Amniotic epithelial cell (primary cell): ENCODE results near the gene USHBP1.

Experiments
- DNase-seq: peaks from one replicate; pipeline ENCODE4 v3.0.0-alpha.2; 2010; ENCODE audit warnings: low read depth

The USHBP1 gene, protein sequence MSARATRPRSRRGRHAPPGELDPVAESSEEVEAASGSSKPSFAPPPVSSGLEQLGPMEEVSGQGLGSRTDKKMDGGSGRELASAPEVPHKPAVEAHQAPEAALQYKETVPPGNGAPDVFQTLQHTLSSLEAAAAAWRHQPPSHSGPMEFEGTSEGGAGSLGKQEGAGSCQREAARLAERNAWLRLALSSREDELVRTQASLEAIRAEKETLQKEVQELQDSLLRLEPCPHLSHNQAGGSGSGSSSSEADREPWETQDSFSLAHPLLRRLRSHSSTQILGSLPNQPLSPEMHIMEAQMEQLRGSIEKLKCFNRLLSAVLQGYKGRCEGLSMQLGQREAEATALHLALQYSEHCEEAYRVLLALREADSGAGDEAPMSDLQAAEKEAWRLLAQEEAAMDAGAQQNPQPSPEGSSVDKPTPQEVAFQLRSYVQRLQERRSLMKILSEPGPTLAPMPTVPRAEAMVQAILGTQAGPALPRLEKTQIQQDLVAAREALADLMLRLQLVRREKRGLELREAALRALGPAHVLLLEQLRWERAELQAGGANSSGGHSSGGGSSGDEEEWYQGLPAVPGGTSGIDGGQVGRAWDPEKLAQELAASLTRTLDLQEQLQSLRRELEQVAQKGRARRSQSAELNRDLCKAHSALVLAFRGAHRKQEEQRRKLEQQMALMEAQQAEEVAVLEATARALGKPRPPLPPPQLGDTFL

DNA sequence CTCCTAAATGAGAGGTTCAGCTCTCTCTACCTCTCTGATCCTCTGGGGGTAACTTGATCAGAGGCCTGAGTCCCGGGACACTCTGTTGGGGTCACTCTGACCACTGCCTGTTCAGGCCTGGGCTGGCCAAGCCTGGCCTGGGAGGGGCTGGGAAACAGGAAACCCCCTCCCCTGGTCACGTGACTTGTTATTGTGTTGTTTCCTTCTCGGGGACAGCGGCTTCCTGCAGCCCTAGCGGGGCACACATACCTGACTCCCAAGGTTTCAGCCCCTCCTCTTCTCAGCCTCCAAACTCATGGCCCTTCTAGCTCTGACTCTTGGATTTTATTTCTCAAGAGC, at the start of gene USHBP1:
TSS of gene USHBP1 (minus strand) at position 105 of the 339 bp plus-strand sequence. CDS start 446 bp downstream, outside the sequence.
- DNase-seq: no peak

DNA sequence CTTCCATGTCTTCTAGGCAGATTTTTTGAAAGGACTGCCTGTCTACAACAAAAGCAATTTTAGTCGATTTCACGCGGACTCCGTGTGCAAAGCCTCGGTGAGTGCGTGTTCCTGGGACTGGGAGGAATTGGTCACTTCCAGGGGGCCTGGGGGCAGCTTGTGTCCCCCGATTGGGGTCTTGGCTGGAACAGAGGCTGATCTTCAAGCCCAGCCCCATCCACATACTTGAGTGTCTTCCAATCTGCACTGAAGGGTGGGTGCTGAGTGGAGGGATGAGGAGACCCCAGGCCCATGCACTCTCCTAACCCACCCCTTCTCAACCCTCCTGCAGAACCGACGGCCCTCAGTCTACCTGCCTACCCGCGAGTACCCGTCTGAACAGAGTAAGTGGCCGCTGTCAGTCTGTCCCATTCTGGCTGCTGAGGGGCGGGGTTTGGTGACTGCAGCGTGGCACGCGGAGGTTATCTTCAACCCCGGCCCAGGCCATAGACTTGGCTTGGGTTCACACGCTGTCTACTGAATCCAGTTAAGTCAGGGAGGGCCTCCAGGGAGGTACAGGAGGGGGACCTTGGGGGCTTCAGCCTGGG, 49.6 kb upstream of the USHBP1 start:
- DNase-seq: no peak

DNA sequence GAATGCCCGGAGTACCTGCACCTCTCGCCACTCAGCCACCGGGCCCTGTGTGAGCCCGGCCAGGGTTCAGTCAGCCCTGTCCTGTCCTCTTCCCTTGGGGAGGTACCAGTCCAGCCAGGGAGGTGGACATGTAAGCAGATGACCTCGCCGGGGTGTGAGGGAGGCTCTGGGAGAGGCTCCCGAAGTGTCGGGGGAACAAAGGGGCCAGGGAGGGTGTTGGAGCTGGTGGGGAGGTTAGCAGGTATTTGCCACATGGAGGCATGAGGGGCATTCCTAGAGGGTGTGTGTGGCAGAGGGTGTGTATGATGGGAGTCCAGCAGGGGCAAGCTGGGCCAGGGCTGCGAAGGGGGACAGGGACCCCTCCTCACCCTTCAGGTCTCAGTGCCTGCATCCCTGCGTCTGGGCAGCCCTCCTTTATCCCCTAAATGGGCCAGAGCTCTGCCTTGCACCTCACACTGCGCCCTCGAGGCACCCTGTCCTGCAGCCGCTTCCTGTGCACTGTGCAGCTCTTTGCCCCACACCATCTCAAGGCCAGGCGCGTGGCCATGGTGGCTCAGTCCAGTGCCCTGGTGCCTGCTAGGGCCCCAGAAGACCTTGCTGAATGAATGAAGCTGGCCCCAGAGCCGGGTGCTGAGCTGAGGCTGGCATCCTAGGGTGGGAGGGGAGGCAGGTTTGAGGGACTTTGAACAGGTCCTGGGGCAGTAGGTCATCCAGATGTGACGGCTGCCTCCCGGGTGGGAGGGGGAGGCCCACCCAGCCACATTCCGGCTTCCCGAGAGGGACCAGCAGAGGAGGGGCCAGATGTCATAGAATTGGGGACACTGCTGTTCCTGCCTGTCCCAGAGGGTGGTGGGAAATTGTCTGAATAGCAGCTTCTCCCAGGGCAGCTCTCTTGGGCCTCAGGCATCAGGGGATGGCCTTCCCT, 47.9 kb upstream of the USHBP1 start:
- DNase-seq: no peak

DNA sequence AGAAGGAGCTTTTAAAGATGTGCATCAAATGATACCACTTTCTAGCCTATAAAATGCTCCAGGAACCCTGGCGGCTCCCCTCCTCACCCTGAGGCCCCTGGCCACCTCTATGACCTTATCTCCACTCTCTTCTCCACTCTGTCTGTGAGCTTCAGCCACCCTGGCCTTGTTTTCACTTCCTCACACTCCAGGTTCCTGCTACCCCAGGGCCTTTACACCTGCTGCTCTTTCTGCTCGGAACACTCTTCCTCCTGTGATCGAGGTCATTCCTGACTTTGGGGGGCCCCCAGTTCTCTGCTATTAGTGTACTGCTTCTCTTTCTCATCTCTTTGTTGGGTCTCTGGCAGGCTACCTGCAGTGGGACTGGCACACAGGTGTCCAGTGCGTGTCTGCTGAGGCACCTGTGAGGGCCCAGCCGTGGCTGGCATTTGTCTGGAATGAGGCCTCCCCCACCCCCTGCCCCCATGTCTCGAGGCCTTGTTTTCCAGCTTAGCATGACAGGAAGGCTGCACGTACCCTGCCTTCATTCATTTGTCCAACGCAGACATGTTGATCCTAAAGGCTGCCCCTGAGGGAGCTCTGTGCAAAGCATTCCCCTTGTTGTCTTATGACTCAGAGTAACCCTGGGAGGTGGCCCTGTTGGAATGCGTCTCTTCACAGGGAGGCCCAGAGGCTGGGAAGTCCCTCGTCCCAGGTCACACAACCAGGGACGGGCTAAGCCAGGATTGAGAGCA, 47.1 kb upstream of the USHBP1 start:
- DNase-seq: peak; percentile 57

DNA sequence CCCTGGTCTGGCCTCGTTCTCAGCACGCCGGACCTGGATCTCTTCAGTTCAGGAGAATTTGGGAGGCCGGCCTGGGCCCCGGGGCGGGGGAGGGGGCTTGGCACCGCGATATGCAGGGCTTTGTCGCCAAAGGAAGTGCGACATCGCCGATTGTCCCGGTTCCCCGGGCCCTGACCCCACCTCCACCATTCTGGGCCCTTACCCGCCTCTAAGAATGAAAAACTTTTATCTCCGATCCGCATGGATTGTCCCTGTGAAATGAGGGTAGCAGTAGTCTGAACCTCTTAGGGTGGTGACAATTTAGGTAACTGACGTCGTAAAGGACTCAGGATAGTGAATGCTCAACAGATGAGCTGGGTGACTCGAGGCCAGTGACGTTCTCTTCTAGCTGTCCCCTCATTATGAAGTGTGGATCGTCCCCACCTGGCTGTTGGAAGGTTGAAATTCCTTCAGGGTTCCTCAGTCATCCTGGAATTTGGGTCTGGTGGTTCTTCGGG, 45.5 kb upstream of the USHBP1 start:
- DNase-seq: no peak

DNA sequence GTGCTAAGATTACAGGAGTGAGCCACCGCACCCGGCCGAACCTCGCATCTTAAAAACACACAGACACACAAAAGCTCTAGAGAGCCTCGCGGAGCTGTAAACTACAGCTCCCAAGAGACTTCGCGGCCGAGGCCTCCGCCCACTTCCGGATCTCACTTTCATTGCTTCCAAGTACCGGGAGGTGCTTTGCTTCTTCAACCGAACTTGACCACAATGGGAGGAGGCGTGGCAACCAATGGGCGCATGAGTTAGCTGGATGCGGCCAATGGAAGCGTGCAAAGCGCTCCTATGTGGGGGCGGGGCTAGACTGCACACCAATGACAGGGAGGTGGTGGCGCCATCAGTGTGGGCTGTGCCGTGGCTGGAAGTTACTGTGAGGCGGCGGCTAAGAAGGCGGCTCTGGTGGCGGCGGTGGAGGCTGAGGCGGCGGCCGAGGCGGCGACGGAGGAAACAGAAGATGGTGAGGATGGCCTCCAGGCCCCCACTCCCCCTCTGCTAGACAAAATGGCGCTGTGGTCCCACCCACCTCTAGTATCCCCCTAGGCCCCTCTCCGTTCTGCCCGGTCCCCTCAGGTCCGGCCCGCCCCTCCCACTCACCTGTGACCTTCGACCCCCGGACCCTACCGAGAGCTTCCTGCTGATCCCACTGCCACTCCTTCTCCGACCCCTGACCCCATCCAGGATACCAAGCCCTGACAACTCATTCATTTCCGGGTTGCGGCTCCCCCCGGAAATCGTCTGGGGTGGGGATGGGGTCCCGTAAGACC, 44.8 kb upstream of the USHBP1 start, which contains the start of gene DDA1:
TSS of gene DDA1 (plus strand) at position 366 of the 767 bp plus-strand sequence. CDS start at position 458, 92 bp downstream.
- DNase-seq: peak; percentile 100

DNA sequence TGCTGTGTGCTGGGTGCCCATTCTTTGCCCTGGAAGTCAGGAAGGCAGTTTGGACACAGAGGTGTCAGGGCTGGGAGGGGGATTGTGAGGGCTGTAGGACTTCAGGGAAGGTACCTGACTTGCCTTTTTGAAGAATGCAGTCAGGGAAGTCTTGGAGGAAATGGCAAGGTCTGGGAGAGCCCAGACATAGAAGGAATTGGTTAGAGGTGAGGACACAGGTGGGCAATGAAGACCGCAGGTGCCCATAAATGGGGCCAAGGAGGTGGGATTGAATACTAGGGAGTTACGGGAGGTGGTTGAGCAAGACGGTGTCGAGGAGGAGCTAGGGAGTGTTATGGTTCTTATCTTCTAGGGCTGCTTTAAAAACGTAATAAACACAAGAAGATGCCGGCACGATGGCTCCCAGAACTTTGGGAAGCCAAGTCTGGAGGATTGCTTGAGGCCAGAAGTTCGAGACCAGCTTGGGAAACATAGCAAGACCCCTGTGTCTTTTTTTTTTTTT, 43.4 kb upstream of the USHBP1 start:
- no peak for DNase-seq

DNA sequence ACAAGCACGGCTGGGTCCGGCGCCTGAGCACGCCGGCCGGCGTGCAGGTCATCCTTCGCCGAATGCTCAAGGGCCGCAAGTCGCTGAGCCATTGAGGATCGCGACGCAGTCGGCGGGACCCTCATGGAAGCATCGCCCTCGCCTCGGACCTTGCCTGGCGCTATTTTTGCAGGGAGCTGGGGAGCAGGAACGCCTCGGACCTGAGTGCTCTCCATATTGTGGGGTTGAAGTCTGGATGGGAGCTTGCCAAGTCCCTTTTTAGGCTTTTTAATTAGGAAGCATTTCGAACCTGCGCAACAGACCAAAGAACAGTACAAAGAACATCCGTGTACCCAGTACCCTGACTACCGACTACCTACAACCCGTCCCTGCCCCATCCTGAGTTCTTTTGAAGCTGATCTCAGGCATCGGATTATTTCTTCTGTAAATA, 41.8 kb upstream of the USHBP1 start:
- DNase-seq: no peak

DNA sequence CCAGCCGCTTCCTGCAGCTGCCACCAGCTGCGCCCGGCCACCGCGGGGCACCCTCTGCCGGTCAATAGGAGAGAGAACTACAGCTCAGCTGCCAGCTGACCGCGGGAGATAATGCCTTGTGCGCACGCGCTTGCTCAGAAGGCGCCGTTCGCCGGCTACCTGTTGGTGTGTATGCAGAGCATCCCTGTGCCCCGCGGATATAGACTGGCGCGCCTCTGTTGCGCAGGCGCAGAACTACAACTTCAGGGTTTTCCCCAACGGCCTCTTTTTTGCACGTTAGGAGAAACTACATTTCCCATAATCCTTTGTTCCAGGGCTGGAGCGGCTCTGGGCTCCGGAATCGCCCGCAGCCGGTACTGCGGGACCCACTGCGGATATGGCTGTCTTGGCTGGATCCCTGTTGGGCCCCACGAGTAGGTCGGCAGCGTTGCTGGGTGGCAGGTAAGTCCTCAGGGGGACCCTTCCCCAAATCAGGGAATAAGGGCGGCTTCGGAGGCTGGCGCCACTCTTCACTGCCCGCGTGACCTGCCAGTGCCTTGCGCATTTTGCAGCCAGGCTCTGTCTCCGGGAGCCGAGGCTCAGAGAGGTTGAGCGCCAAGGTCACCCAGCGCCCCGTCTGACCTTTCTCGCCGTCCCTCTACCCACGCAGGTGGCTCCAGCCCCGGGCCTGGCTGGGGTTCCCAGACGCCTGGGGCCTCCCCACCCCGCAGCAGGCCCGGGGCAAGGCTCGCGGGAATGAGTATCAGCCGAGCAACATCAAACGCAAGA, 41.2 kb upstream of the USHBP1 start, which contains the start of gene MRPL34:
TSS of gene MRPL34 (plus strand) at position 356 of the 768 bp plus-strand sequence. CDS start at position 377, 21 bp downstream.
- DNase-seq: peak; percentile 98

DNA sequence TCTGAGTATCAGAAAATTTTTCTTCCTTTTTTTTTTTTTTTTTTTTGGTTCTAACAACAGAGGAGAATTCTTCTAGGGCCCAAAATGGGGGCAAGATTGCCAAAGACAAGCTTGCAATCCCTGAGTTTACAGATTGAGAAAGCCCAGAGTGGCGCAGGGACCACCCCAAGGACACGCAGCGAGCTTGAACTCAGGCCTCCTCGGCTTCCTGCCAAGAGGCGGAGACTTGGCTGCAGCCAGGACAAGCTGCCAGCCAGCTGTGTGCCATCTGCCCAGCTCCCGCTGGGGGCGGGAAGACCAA, 40.6 kb upstream of the USHBP1 start:
- no peak for DNase-seq

DNA sequence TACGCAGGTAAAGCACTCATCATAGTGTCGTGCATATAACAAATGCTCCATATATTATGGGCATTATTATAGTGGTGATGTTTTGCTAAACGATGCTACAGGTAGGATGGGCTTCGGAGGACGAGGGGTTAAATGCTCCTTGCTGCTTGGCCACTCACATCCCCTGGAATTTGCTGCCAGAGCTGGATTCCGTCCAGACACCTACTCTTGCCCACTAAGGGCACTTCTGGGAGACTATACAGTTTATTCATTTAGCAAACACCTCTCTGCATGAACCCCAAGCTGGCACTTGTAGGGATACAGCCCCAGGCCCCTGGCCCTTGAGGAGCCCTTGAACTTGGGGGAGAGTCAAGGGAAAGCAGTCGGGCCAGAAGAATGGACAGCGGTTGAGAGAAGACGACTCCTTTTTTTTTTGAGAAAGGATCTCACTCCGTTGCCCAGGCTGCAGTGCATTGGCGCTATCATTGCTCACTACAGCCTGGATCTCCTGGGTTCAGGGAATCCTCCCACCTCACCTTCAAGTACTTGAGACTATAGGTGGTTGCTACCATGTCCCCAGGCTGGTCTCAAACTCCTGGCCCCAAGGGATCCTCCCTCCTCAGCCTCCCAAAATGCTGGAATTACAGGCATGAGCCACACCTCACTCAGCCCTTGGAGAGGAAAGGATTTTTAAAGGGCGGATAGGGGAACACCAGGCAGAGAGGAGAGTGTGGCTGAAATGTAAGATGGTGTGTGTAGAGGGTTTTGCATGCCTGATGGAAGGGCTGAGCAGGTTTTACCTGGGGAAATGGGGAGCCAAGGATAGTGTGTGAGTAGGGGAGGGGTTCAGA, 40.1 kb upstream of the USHBP1 start:
- no peak for DNase-seq

DNA sequence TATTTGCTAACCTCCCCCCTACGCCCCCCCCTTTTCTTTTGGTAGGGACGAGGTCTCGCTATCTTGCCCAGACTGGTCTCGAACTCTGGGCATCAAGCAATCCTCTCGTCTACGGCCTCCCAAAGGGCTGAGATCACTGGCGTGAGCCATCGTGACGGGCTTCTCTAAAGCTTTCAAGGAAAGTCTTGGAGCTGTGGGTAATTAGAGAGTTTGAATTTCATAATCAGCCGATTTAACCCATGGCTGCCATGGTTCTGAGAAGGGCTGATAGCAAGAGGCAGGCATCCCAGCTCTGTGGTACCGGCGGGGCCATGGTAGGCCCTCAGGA, 39.4 kb upstream of the USHBP1 start:
- peak; percentile 53 for DNase-seq

DNA sequence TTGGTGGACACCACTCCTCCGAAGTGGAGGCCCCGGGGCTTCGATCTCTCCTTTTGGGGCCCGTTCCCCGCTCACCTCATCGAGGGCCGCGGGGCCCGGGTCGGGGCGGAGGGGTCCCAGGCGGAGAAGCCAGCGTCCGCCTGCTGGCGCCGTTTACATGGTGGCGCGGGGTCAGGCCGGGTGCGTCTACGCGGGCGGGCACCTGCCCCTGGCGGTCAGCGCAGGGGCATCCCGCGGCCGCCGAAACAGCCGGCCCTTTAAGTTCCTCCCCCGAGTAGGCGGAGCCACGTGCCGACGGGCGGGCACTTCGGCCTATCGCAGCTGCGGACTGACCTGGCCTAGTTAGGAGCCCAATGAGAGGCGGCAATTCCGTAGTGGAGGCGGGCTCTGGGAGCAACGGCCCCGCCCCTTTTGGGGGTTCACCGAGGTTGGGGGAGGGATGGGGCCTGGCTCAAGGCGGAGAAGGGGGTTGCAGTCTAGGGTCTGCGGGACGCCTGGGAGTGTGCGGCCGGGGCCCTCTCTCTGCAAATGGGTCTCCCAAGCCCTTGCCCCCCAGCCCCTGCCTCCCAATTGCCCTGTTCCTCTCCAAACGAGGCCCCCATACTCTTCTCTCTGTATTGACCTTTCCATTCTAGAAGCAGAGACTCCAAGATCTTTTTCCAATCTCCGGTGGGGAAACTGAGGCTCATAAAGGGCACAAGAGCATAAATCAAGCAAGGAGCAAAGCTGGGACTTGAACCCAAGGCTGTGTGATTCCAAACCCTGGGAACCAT, 38.8 kb upstream of the USHBP1 start, which contains the start of gene ABHD8:
TSS of gene ABHD8 (minus strand) at position 259 of the 773 bp plus-strand sequence. CDS start 1,809 bp downstream, outside the sequence.
- DNase-seq: peak; percentile 93

DNA sequence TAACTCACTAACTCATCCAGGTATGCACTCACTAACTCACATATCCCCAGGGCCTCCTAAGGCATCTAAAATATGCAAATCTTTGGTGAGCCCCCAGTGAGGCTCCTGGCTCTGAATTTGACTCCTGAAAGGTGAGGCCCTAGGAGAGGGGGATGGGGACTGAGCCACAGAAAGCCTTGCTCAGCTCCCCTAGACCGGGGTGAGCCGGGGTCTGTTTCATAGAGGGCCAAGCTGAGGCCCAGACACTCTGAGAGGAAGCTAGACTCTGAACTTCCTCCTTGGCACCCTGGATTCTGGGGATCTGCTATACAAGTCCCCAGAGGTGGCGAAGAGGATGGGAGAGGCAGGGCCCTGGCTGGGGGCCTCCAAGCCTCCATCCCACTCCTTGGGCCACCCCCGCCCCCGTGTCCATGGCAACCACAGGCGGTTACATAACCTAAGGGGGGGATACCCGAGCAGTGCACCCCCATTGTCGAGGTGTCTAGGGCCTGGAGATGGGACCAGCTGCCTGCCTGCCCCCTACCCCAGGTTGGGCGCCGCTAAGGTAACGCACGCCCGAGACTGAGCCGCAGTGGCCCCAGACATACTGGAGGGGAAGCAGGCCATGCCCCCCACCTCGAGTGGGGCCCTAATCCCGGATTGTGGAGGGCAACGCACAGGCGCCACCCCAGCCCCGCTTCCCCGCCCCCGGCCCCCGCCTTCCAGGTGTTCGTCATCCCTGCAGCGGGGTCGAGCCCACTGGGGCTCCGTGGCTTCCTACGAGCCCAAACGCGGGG, 38.0 kb upstream of the USHBP1 start:
- DNase-seq: no peak

DNA sequence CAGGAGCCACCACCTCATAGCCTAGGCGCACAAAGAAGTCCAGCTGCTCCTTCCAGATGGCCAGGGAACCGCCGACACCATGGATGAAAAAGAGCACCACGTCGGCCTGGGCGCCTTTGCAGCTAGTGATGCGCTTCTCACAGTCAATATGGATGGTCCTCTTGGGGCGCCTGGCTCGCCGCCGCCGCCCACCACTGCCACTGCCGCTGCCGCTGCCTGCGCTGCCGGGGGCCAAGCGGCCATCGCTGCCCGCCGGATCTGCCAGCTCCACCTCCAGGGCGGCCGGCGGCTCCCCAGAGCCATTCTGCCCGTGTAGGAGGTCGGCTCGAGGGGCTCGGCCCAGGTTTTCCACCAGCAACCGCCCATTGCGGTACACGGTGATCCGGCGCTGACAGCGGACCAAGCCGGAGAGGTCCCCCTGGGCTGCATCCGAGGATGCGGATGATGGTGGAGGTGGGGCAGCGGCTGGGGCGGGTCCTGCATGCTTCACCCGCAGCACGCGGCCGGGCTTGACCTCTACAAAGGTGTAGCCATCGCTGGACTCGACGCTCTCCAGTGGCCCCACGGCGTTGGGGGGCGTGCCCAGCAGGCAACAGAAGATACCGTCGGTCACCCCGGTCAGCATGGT, 36.6 kb upstream of the USHBP1 start:
- no peak for DNase-seq

DNA sequence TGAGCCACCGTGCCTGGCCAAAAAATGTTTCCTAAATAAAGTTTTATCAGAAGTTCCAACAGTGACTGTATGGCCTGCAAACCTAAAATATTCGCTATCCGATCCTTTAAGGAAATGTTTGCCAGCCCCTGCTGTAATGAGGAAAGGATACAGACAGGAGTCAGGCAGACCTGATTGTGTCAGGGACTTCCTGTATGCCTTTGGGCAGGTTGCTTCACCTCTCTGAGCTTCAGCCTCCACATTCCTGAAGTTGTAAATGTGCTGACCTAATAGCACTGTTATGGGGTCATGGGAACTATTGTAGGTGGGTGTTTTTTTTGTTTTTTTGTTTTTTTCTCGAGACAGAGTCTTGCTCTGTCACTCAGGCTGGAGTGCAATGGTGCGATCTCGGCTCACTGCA, 32.4 kb upstream of the USHBP1 start:
- peak; percentile 41 for DNase-seq
